ENCODE measurements around the gene KRTAP10-3.

Gene KRTAP10-3

GRCh38 chr21:44571844-44572782 lies 13.5 kb upstream of the KRTAP10-3 start:
- no peak for DNase-seq (ENCODE audit: low read depth)
- no peak overlapping the region for H3K4me3 ChIP-seq (ENCODE audit: low read length)
- TF ChIP-seq CTCF (conservative IDR thresholded peaks at IDR 0.05; ENCODE audit: low read depth, low read length) = no peak

DNA sequence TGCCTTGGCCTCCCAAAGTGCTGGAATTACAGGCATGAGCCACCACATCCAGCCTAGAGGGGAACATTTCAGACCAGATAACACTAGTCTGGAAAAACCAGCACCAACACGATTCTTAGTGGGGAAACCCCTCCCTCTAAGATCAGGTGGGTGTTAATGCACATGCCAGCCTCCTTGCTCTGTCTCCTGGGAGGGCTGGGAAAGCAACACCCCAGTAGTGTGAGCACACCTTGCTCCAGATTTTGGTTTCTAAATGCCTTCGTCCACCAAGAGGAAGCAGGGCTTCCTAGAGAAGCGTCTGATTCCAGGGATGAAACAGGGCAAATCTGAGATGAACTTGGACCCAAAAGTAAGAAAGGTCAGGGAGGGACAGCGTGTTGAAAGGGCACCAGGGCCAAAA lies 12.7 kb upstream of the KRTAP10-3 start:
- no peak for TF ChIP-seq CTCF (conservative IDR thresholded peaks at IDR 0.05; ENCODE audit: low read depth, low read length)
- no peak overlapping the region for H3K4me3 ChIP-seq (ENCODE audit: low read length)
- no peak for DNase-seq (ENCODE audit: low read depth)

- no peak overlapping the region for H3K4me3 ChIP-seq (ENCODE audit: low read length)
- DNase-seq (ENCODE audit: low read depth) = no peak
- TF ChIP-seq CTCF (conservative IDR thresholded peaks at IDR 0.05; ENCODE audit: low read depth, low read length) = no peak
These were observed 11.4 kb upstream of the KRTAP10-3 start for GRCh38 chr21:44569861-44570517.

DNA sequence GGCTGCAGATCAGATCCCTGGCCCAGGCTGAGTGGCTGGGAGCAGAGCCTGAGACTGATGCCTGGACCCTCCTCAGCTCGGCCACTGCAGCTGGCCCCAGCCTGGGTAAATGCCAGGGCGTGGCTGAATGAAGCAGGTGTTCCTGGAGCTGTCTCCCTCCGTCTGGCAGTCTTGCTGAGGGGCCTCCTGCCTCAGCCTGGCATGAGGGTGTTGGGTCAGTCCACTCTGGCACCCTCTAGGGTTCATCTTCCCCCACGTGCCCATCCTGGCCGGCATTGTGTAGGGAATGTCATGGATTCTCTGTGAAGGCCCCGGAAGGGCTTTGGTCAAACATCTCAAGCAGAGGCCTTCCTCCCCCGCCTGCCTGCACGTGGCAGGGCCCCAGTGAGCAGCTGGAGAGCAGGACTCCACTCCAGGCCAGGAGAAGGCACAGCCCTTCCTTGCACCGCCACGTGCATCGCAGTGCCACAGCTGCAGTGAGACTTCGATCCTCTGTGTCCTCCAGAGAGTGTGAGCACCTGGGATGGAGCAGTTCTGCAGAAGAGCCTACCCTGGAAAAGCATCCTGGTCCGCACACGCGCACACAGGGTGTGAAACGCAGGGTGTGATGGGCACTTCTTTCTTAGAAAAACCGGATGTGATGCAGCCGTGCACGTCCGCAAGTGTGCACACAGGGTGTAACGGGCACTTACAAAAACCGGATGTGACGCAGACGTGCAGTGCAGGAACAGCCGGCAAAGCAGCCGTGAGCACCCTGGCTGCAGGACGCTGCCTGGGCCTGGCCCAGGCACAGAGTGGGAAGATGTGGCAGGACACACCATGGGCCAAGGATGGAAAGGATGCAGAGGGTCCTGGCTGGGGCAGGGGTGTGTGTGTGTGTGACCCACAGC lies 10.3 kb upstream of the KRTAP10-3 start:
- DNase-seq (ENCODE audit: low read depth) = no peak
- no peak for TF ChIP-seq CTCF (conservative IDR thresholded peaks at IDR 0.05; ENCODE audit: low read depth, low read length)

GRCh38 chr21:44568261-44568660 lies 9.7 kb upstream of the KRTAP10-3 start:
- DNase-seq (ENCODE audit: low read depth) = no peak
- no peak for TF ChIP-seq CTCF (conservative IDR thresholded peaks at IDR 0.05; ENCODE audit: low read depth, low read length)
- H3K4me3 ChIP-seq (ENCODE audit: low read length) = no peak overlapping the region

More for the DNA sequence above, 10.3 kb upstream of the KRTAP10-3 start:
- H3K4me3 ChIP-seq (ENCODE audit: low read length) = no peak overlapping the region

GRCh38 chr21:44567481-44568171 lies 9.0 kb upstream of the KRTAP10-3 start:
- no peak overlapping the region for H3K4me3 ChIP-seq (ENCODE audit: low read length)
- no peak for TF ChIP-seq CTCF (conservative IDR thresholded peaks at IDR 0.05; ENCODE audit: low read depth, low read length)
- no peak for DNase-seq (ENCODE audit: low read depth)

Measured in retinal pigment epithelial cell (primary cell).